ENCODE measurements around the gene STK36. TPM values are rescaled to one million over a fixed set of nuclear protein-coding genes. Genes with fewer than 3 reads are reported as not detected.

The STK36 gene
- total RNA-seq, 1 experiment from 2014 or later: 47.7 TPM

DNA sequence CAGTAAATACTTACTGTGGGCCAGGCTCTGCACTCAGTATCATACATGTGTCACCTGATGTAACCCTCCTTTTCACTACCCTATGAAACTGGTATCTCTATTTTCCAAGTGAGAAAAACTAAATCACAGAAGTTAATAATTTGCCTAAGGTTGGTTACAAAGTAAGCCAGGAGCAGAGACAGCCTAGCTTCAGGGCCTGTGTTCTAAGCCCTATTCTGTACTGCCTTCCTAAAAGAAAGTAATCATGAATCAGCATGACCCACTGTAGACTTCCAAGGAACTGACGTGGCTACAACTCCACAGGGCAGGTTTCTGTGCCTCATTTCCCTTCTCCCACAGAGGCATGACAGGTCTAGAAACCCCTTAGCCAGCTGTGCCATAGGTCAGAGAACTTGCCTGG, 26.8 kb upstream of the STK36 start:
- no peaks in the 10 kb centered on the region for H3K27me3 Mint-ChIP-seq (ENCODE audit: low read depth)
- DNase-seq (ENCODE audit: low spot score) (no peak), ATAC-seq (no peak)
- H3K4me1 Mint-ChIP-seq: no peaks in the 10 kb centered on the region
- H3K36me3 Mint-ChIP-seq: peaks cover 55% of the 10 kb centered on the region
- H3K9me3 Mint-ChIP-seq: no peaks in the 10 kb centered on the region
- ChIA-PET CTCF (no interaction called here), POLR2A (no interaction called here)
- no peak overlapping the region for H3K4me3 Mint-ChIP-seq
- H3K27ac Mint-ChIP-seq: no peak overlapping the region
- TF ChIP-seq, protein P1, sequence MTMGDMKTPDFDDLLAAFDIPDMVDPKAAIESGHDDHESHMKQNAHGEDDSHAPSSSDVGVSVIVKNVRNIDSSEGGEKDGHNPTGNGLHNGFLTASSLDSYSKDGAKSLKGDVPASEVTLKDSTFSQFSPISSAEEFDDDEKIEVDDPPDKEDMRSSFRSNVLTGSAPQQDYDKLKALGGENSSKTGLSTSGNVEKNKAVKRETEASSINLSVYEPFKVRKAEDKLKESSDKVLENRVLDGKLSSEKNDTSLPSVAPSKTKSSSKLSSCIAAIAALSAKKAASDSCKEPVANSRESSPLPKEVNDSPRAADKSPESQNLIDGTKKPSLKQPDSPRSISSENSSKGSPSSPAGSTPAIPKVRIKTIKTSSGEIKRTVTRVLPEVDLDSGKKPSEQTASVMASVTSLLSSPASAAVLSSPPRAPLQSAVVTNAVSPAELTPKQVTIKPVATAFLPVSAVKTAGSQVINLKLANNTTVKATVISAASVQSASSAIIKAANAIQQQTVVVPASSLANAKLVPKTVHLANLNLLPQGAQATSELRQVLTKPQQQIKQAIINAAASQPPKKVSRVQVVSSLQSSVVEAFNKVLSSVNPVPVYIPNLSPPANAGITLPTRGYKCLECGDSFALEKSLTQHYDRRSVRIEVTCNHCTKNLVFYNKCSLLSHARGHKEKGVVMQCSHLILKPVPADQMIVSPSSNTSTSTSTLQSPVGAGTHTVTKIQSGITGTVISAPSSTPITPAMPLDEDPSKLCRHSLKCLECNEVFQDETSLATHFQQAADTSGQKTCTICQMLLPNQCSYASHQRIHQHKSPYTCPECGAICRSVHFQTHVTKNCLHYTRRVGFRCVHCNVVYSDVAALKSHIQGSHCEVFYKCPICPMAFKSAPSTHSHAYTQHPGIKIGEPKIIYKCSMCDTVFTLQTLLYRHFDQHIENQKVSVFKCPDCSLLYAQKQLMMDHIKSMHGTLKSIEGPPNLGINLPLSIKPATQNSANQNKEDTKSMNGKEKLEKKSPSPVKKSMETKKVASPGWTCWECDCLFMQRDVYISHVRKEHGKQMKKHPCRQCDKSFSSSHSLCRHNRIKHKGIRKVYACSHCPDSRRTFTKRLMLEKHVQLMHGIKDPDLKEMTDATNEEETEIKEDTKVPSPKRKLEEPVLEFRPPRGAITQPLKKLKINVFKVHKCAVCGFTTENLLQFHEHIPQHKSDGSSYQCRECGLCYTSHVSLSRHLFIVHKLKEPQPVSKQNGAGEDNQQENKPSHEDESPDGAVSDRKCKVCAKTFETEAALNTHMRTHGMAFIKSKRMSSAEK (CRISPR knock-in tag; IDR thresholded peaks at IDR 0.05; ENCODE audit: borderline replicate concordance): no peak
- TF ChIP-seq ZNF263 (CRISPR knock-in tag; IDR thresholded peaks at IDR 0.05; ENCODE audit: low read depth) (no peak), ESRRA (CRISPR knock-in tag; IDR thresholded peaks at IDR 0.05; ENCODE audit: borderline replicate concordance) (no peak), MYBL2 (CRISPR knock-in tag; IDR thresholded peaks at IDR 0.05) (no peak), IRF2 (CRISPR knock-in tag; IDR thresholded peaks at IDR 0.05; ENCODE audit: borderline replicate concordance, low read depth) (no peak), SMAD3 (CRISPR knock-in tag; IDR thresholded peaks at IDR 0.05; ENCODE audit: borderline replicate concordance) (no peak), RORB (CRISPR knock-in tag; IDR thresholded peaks at IDR 0.05) (no peak), ZNF396 (CRISPR knock-in tag; IDR thresholded peaks at IDR 0.05; ENCODE audit: borderline replicate concordance) (no peak), RELA (CRISPR knock-in tag; IDR thresholded peaks at IDR 0.05; ENCODE audit: borderline replicate concordance) (no peak), FOXP1 (CRISPR knock-in tag; IDR thresholded peaks at IDR 0.05; ENCODE audit: borderline replicate concordance) (no peak), CREB1 (CRISPR knock-in tag; IDR thresholded peaks at IDR 0.05) (no peak)
- TF ChIP-seq, protein P2, sequence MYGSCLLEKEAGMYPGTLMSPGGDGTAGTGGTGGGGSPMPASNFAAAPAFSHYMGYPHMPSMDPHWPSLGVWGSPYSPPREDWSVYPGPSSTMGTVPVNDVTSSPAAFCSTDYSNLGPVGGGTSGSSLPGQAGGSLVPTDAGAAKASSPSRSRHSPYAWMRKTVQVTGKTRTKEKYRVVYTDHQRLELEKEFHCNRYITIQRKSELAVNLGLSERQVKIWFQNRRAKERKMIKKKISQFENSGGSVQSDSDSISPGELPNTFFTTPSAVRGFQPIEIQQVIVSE (CRISPR knock-in tag; IDR thresholded peaks at IDR 0.05; ENCODE audit: borderline replicate concordance): no peak
- TF ChIP-seq, protein P3, sequence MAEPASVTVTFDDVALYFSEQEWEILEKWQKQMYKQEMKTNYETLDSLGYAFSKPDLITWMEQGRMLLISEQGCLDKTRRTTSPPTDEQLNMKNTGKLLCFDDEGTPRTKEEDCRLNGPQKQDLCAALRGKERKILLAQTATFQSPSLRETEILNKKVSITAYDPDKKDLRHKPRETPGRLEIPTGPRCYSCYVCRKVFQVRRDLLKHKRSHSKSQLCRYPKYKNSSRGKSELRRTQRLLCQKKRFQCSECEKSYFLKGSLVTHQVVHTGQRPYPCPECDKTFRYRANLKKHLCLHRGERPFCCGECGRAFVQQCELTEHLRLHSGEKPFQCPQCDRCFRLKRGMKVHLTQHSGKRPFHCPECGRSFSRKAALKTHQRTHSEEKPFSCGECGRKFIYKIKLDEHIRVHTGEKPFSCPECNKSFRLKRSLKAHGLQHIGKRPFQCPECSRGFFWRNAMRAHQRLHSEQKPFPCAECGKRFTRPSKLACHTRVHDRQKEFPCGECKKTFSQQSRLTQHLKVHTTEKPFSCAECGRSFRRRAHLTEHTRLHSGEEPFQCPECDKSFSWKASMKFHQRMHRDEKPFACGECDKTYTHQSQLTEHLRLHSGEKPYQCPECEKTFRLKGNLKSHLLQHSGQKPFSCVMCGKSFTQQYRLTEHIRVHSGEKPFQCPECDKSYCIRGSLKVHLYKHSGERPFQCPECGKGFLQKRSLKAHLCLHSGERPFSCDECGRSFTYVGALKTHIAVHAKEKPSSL (CRISPR knock-in tag; conservative IDR thresholded peaks at IDR 0.05): no peak
- TF ChIP-seq, protein P4, sequence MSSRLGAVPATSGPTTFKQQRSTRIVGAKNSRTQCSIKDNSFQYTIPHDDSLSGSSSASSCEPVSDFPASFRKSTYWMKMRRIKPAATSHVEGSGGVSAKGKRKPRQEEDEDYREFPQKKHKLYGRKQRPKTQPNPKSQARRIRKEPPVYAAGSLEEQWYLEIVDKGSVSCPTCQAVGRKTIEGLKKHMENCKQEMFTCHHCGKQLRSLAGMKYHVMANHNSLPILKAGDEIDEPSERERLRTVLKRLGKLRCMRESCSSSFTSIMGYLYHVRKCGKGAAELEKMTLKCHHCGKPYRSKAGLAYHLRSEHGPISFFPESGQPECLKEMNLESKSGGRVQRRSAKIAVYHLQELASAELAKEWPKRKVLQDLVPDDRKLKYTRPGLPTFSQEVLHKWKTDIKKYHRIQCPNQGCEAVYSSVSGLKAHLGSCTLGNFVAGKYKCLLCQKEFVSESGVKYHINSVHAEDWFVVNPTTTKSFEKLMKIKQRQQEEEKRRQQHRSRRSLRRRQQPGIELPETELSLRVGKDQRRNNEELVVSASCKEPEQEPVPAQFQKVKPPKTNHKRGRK (CRISPR knock-in tag; IDR thresholded peaks at IDR 0.05; ENCODE audit: borderline replicate concordance): no peak
- TF ChIP-seq, protein P5, sequence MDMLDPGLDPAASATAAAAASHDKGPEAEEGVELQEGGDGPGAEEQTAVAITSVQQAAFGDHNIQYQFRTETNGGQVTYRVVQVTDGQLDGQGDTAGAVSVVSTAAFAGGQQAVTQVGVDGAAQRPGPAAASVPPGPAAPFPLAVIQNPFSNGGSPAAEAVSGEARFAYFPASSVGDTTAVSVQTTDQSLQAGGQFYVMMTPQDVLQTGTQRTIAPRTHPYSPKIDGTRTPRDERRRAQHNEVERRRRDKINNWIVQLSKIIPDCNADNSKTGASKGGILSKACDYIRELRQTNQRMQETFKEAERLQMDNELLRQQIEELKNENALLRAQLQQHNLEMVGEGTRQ (CRISPR knock-in tag; IDR thresholded peaks at IDR 0.05): no peak
- TF ChIP-seq, protein P6, sequence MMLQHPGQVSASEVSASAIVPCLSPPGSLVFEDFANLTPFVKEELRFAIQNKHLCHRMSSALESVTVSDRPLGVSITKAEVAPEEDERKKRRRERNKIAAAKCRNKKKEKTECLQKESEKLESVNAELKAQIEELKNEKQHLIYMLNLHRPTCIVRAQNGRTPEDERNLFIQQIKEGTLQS (CRISPR knock-in tag; conservative IDR thresholded peaks at IDR 0.05): no peak

Data from WTC11 (cell line).